GM20431 (cell line): ENCODE data around the gene NRBP1.

Source experiments
- in situ Hi-C: fragments of 300-500 bp; cut with MseI, MboI; formaldehyde crosslinking; loops from one replicate; pipeline ENCODE4 v1.15.0; 2020; ENCODE audit warnings: low sequenced_read_pairs; ENCODE audit not compliant: unreplicated experiment

NRBP1 gene

DNA sequence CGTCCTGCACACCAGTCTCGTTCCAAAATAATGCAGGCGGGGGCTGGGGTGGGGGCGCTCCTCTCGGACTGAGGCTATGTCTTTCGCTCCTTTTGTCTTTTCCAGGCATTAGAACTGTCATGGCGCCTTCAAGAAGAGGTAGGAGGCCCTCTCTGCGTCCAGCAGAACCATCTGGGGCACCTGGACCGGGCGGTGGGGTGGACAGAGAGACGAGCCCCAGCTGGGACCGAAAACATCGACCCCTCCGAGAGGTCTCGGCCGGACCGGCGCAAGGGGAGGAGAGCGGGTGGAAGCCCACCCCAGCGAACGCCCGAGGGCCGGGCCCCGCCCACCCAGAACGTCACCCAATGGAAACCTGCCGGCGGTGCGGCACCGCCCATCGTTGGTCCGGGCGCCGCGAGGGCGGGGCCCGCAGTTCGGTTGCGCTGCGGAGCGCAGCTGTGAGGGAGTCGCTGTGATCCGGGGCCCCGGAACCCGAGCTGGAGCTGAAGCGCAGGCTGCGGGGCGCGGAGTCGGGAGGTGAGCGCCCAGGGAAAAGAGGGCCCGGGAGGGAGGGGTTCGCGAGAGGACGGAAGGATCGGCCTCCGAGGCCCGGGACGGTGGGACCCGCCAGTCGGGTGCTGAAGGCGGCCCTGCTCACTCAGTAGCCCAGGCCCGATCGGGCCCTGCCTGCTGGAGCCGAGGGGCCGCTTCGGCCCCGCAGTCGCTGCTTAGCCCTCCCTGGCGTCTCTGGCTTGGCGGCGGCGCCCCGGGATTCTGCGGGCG is at the start of gene NRBP1:
Gene NRBP1 (plus strand): TSS at position 419 of the 765 bp plus-strand sequence. CDS start 4,643 bp downstream, outside the sequence.
- in situ Hi-C loops = no loop called here

DNA sequence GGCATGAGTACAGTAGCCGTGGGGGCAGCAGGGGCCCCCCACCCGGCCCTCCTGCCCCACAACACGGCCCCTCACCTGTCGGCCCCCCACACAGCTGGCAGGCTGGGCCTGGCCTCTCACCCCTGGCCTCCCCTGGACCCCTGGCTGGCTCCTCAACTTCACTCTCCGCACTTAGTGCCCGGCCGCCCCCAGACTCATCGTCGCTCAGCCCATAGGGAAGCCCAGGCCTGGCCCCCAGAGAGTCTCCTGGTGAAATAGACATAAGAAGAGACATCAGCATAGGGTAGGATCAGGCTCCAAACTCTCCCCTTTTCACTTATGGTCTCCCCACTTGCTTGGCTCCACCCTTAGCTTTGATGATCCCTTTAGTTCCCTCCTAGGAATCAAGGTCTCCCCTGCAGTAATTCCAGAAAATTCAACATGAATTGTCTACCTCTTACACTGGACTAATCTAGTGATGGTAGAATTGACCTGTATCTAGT is 49.6 kb upstream of the NRBP1 start:
- in situ Hi-C loops = no loop called here

DNA sequence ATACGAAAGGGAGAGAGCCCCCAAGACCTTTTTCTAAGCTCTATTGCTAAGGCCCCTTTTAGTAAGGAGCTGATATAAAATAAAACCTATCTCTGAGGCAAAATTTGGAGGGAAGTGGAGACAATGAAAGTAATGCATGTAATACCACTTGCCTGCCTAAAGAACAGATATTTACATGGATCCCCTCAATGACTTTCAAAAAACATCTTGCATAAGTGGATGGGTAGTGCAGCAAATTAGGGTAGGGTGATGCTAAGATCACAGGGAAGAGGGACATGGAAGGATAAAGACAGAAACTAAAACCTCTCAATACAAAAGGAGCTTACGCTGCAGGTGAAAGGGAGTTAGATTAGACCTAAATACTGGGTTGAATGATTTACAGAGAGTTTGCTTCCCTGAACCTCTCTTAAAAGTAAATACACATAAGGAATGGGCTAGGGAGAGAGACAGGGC is 49.0 kb upstream of the NRBP1 start:
- in situ Hi-C loops = no loop called here

DNA sequence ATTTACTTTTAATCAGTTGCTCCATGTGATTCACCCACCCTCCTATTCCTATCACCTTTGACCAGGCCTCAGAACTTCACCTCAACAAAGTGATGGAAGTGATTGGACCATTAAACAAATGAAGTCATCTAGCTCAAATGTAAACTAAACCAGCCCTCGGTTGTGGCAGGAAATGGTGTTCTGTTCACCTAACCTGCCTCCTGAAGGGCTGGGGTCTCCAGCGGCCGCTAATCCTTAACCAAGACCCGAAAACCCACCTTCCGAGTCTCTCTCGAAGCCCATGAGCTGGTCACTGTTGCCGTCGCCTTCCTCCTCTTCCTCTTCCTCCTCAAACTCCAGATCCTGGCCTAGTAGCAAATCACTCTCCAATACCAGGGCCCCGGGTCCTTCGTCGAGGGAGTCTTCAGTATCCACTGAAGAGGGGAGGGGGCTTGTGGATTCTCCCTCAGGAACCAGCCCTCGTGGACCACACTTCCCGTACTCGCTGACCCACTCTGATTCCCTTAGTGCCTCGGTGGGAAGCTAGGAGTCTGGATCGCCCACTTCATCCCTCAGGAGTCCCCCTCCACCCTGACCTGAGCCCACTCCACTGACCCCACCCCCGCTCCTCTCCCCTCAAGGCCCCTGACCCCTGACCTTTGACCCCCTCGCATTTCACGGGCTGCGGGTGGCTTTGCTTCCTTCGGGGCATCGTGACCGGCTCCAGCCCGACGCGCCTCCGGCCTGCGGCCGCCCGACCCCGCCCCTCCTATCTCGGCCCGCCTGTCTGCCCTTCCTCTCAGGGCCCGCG is 48.4 kb upstream of the NRBP1 start:
- in situ Hi-C loops = no loop called here

DNA sequence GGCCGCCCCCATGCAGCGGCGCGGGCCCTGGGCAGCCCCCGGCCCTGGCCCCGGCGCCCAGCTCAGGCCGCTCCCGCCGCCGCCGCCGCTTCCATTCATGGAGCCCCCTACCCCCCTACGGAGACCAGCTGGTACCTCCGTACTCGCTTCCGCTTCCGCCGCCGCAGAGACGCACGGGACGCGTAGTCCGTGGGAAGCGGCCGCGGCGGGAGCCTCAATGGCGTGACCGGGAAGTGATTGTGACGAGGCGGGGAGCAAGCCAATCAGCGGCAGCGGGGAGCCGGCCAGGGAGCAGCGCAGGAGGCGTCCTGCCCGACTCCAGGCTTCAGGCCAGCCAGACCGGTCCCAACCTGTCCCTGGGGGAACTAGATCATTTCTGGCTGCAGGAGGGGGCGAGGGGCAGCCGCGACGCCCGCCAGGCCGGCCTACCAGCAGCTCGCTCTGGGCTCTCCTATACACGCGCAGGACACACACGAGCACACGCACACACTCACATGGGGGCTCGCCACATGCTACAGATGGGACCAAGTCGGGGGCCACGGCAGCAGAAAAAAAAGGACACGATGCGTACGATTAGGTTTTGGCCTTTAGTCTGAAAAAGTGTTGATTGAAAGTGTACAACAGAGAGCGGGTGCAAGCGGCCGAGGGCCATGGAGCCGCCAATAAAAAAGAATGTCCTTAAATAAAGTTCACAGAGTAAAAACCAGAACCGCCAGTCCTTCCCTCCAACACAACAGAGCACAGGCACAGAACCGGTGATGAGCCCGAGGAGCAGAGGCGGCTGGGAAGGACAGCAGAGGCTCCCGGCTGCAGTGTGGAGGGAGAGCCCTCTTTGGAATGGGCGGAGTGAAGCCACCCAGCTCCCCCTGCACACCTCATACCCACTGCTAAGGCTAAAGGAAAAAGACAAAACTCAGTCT is 47.5 kb upstream of the NRBP1 start, which contains the start of gene ZNF513:
Gene ZNF513 (minus strand): TSS at position 109 of the 920 bp plus-strand sequence. CDS start 208 bp downstream, outside the sequence.
- in situ Hi-C loops = no loop called here

DNA sequence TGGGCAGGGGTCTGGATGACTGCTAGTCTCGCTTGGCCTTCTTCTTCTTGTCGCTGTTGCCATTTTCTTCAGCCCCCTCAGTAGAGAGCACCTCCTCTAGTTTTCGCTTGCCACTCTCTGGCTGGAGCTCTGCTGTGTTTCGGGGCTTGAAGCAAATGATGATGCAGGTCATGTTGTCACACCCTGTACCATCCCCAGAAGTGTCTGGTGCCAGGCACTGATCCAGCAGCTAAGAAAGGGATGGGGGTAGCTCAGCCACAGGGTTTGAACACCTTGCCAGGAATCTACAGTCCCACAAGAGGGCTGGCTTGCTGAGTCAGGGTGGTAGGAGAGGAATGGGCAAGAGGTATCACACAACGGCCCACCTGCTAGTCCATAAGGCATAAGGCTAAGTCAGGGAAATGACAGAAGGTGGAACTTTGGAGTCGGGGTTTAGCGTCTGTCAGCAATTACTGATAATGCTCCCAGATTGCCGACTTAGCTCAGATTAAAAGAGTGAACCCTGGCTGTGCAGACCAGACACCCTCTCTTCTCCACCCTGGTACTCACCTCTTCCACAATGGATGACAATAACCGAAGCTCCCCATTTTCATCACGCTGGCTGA is 46.8 kb upstream of the NRBP1 start:
- in situ Hi-C loops = no loop called here

DNA sequence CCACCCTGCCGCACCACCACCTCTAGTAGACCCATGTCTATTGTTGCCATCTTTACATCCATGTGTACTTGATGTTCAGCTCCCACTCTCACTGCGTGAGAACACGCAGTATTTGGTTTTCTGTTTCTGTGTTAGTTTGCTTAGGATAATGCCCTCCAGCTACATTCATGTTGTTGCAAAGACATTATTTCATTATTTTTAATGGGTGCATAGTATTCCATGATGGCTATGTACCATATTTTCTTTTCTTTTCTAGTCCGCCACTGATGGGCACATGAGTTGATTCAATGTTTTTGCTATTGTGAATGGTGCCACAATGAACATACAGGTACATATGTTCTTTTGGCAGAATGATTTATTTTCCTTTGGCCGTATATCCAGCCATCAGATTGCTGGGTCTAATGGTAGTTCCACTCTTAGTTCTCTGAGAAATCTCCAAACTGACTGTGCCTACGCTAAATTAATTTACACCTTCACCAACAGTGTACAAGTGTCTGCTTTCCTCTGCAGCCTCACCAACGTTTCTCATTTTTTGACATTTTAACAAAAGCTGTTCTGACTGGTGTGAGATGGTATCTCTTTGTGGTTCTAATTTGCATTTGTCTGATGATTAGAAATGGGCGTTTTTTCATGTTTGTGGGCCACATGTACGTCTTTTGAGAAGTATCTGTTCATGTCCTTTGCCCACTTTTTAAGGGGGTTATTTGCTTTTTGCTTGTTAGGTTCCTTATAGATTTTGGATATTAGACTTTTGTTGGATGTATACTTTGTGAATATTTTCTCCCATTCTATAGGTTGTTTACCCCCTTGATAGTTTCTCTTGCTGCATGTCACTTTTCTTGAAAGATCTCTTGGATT is 37.4 kb upstream of the NRBP1 start:
- in situ Hi-C loops = no loop called here

DNA sequence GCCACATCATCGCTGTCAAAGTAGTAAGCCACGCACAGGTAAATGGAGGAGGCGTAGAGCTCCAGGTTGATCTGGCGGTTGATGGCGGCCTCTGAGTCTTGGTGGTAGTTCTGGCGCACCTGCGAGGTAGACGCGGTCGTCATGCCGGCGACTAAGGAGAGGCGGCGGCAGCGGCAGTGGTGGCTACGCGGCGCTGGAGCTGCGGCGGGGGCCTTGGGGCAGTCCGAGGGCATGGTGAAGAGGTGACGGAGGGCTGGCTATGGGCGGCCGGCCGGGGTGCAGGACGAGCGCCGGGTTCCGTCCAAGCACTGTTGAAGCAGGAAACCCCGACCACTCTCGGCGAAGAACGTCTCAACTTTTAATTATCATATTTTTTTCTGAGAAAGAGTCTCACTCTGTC is 35.2 kb upstream of the NRBP1 start:
- in situ Hi-C loops = no loop called here

DNA sequence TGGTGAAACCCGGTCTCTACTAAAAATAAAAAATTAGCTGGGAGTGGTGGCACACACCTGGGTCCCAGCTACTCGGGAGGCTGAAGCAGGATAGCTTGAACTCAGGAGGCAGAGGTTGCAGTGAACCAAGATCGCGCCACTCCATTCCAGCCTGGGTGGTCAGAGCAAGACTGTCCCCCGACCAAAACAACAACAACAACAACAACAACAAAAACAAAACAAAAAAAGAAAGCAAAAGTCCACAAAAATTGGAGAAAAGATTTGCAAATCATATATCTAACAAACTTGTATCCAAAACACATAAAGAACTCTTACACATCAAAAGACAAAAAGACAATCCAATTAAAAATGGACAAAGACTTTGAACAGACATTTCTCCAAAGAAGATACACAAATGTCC is 29.5 kb upstream of the NRBP1 start:
- in situ Hi-C loops = no loop called here

DNA sequence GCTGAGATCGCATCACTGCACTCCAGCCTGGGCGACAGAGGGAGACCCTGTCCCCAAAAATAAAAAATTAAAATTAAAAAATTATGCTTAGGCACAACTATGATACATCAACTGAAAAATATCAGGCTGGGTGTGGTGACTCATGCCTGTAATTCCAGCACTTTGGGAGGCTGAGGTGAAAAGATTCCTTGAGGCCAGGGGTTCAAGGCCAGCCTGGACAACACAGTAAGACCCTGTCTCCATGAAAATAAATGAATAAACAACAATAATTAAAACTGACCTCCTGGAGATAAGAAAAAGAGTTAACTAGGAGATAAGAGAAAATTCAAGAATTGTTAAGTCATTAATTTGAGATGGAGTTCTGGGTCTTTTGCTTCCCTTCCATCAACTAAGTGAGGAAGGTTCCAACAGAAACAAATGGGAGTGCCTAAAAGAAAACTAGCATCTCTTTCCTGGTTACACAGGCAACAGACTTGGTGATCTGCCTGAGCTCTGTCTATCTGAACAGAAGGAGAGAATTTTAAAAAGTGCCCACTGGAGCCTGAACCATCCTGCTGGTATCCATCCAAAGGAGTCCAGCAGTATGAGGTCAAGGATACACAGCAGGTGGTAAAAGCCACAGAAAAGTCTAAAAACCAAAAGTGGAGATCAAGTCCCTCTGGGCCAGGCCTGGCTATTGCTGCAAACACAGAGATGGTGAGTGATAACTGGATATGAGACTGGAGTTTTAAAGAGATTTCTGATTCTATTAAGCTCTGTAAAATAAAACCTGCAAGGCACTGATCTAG is 27.9 kb upstream of the NRBP1 start:
- in situ Hi-C loops = no loop called here

DNA sequence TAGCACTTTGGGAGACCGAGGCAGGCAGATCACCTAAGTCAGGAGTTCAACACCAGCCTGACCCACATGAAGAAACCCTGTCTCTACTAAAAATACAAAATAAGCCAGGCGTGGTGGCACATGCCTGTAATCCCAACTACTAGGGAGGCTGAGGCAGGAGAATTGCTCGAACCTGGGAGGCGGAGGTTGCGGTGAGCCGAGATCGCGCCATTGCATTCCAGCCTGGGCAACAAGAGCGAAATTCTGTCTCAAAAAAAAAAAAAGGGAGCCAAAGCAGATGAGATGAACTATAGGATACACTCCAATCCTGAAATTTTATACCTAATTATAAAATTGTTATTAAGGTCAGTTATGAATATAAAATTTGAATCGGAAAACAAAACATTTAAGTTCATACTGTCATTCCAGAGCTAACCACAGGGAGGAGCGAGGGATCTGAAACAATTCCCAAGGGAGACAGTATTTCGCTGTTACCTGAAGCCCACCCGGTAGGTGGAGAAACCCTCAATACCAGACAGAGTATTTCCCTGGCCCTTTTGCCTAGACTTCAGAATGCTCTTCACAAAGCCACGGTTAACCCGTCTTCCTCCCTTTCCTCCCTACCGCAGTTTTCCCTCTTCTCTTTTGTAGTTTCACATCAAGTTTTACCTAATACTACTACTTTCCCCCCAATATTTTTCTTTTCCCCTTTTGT is 20.5 kb upstream of the NRBP1 start:
- in situ Hi-C loops = no loop called here

DNA sequence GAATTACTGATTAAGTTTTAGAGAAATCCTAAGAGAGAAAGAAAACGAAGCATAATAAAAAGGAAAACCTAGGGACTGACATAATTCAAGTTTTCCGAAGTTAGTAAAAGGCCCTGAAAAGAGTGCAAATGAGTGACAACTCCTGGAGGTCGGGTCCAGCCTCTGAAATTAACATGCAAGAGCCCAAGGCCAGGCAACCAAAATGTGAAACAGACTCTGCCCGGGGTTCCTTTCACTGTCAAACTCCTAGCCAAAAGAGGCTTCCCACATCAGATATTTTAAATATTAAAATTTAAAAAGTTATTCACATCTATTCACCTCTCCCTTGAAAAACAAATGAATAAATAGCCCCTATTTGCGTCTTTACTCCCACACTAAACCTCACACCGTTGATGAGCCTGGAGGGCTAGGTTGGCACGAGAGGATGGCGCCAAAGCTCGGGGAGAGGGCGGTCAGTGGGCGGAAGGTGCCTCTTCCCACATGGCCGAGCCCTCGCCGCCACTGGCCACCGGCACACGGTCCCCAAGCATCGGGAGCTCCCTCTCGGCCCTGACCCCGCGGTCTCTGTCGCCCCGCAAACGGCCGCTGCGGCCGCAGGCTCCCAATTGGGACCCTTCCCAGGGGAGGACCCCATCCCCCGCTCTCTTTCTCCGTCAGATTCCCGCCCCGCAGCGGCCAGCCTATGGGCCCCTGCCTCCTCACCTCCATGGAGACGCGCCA is 19.7 kb upstream of the NRBP1 start:
- in situ Hi-C loops = no loop called here

DNA sequence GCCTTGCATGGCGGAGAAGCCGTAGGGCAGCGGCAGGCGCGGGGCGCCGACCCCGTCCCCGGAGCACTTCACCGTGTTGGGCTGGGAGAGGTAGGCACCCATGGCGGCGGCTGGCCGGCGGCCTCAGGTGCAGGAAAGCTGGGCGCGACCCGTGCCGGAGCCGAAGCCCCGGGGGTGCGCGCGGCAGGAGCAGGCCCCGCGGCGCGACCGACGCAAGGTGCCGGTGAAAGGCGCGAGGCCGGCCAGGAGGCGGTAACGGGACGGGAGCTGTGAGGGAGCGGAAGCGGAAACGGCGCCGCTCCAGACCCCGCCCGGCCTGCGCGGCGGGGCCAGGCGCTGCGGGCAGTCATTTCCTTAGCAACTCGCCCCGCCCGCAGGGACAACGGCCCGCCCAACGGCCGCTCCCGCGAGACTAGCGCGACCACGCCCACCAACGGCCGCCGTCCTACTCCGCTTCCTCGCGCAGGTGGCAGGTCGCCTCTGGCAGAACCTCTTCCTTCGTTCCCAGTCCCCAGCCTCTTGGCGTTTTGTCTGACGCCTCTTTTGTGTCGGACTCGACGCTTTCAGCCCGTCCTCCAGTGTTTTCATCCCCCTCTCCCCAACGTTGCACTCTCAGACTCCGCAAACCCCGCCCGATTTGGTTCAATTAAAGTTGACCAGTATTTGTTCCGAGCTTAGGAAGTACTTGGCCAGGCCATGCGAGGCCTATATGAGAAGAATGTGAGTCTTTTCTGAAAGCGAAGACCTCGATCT is 18.9 kb upstream of the NRBP1 start, which contains the start of gene PPM1G:
Gene PPM1G (minus strand): TSS at position 271 of the 753 bp plus-strand sequence. CDS start 169 bp downstream, at position 102.
- in situ Hi-C loops = no loop called here

DNA sequence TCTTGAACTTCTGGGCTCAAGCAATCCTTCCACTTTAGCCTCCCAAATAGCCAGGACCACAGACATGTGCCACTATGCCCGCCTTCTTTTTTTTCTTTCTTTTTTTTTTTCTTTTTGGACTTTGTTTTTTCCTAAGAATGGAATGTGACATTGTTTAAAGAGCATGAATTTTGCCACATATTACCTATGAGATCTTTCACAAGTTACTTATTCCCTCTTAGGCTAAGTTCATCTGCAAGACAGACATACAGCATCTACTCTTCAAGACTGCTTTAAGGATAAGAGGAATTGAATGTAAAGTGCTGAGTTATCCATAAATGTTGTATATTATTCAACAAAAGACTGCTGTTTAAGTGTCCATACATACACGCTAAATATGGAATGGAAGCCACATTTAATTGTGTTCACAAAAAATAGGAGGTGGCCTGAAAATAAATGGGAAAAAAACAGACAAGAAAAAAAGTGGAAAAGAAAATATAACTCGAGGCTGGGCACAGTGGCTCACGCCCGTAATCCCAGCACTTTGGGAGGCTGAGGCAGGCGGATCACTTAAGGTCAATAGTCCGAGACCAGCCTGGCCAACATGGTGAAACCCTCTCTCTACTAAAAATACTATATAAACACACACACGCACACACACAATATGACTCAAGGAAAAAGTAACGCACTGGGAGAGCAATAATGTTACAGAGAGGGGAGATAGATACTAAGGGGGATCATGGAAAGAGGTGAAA is 15.8 kb upstream of the NRBP1 start:
- in situ Hi-C loops = no loop called here

DNA sequence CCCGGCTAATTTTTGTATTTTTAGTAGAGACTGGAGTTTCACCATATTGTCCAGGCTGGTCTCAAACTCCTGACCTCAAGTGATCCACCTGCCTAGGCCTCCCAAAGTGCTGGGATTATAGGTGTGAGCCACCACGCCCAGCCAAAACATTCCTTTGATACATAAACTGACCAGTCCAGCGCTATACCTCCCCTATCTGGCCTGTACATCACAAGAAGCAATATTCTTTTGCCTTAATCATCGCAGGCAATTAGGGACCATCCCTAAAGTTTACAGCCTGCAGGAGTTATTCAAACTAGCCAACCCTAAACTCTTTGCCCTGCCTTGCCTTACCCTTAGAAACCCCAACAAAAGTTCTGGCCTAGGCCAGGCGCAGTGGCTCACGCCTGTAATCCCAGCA is 12.3 kb upstream of the NRBP1 start:
- in situ Hi-C loops = no loop called here
